Liver (tissue), 9 donors: Measurements from ENCODE around the gene TIRAP. TPM values are rescaled to one million over a fixed set of nuclear protein-coding genes. Genes with fewer than 3 reads are reported as not detected.

Source experiments
- DNase-seq: peaks from one replicate; pipeline ENCODE4 v3.0.0-alpha.2; 2017; ENCODE audit warnings: low spot score
- H3K27ac ChIP-seq, 2 donors: one replicate each; pipeline ENCODE4 v1.7.0; 2013; ENCODE audit warnings: inconsistent platforms in 2 of 2, low read length in 2 of 2, control low read depth in 1 of 2, low read depth in 1 of 2, mild to moderate bottlenecking in 1 of 2
- H3K27me3 ChIP-seq, 4 donors: one replicate each; pipeline versions ENCODE4 v1.6.1 to v1.7.0; 2013; ENCODE audit warnings: low read length in 3 of 4, inconsistent platforms in 1 of 4, mild to moderate bottlenecking in 1 of 4, moderate library complexity in 1 of 4; ENCODE audit not compliant: control insufficient read depth in 4 of 4, insufficient read depth in 4 of 4
- H3K36me3 ChIP-seq, 4 donors: one replicate each; pipeline versions ENCODE4 v1.6.1 to v1.7.0; 2013; ENCODE audit warnings: low read length in 3 of 4, mild to moderate bottlenecking in 3 of 4, low read depth in 1 of 4, moderate library complexity in 1 of 4; ENCODE audit not compliant: control insufficient read depth in 4 of 4, insufficient read depth in 3 of 4
- H3K4me1 ChIP-seq, 4 donors: one replicate each; pipeline versions ENCODE4 v1.6.1 to v1.7.0; 2013; ENCODE audit warnings: low read length in 3 of 4, mild to moderate bottlenecking in 3 of 4, moderate library complexity in 1 of 4; ENCODE audit not compliant: control insufficient read depth in 4 of 4, insufficient read depth in 4 of 4
- H3K4me3 ChIP-seq, 3 donors: one replicate each; pipeline versions ENCODE4 v1.6.1 to v1.7.0; 2013; ENCODE audit warnings: low read length in 3 of 3, control low read depth in 1 of 3, low read depth in 1 of 3, mild to moderate bottlenecking in 1 of 3
- H3K9ac ChIP-seq, 2 donors: one replicate each; pipeline ENCODE4 v1.7.0; 2013; ENCODE audit warnings: low read length in 2 of 2, mild to moderate bottlenecking in 2 of 2, moderate library complexity in 2 of 2, control low read depth in 1 of 2, low read depth in 1 of 2
- H3K9me3 ChIP-seq, 4 donors: one replicate each; pipeline versions ENCODE4 v1.6.1 to v1.7.0; 2013; ENCODE audit warnings: low read length in 3 of 4; ENCODE audit not compliant: control insufficient read depth in 4 of 4
- EGR1 ChIP-seq, 2 donors: IDR thresholded peaks; 2 replicates each; pipeline ENCODE4 v1.6.1; 2016 to 2018; ENCODE audit warnings: antibody characterized with exemption in 2 of 2, low read depth in 2 of 2
- FOXA1 ChIP-seq: IDR thresholded peaks from 2 replicates; pipeline ENCODE4 v1.6.1; 2016; ENCODE audit warnings: antibody characterized with exemption
- FOXA2 ChIP-seq: IDR thresholded peaks from 2 replicates; pipeline ENCODE4 v1.6.1; 2016; ENCODE audit warnings: antibody characterized with exemption
- GABPA ChIP-seq, 2 donors: IDR thresholded peaks in 1 of 2; conservative IDR thresholded peaks in 1 of 2; 2 replicates each; pipeline ENCODE4 v1.6.1; 2016; ENCODE audit warnings: antibody characterized with exemption in 2 of 2, mild to moderate bottlenecking in 1 of 2, moderate library complexity in 1 of 2
- HNF4A ChIP-seq, 2 donors: conservative IDR thresholded peaks; 2 replicates each; pipeline ENCODE4 v1.6.1; 2016; ENCODE audit warnings: antibody characterized with exemption in 2 of 2, mild to moderate bottlenecking in 2 of 2
- HNF4G ChIP-seq: IDR thresholded peaks from 2 replicates; pipeline ENCODE4 v1.6.1; 2016; ENCODE audit warnings: antibody characterized with exemption
- JUND ChIP-seq, 2 donors: IDR thresholded peaks; 2 replicates each; pipeline ENCODE4 v1.6.1; 2016; ENCODE audit warnings: antibody characterized with exemption in 2 of 2
- NR2F2 ChIP-seq: IDR thresholded peaks from 2 replicates; pipeline ENCODE4 v1.6.1; 2016; ENCODE audit warnings: antibody characterized with exemption
- RAD21 ChIP-seq, 2 donors: IDR thresholded peaks; 2 replicates each; pipeline ENCODE4 v1.6.1; 2016; ENCODE audit warnings: antibody characterized with exemption in 2 of 2, mild to moderate bottlenecking in 2 of 2
- RXRA ChIP-seq, 2 donors: IDR thresholded peaks; 2 replicates each; pipeline ENCODE4 v1.6.1; 2017 to 2018; ENCODE audit warnings: antibody characterized with exemption in 2 of 2, mild to moderate bottlenecking in 1 of 2
- SP1 ChIP-seq: IDR thresholded peaks from 2 replicates; pipeline ENCODE4 v1.6.1; 2018; ENCODE audit warnings: antibody characterized with exemption, mild to moderate bottlenecking
- TAF1 ChIP-seq: conservative IDR thresholded peaks from 2 replicates; pipeline ENCODE4 v1.6.1; 2016; ENCODE audit warnings: antibody characterized with exemption, mild to moderate bottlenecking
- YY1 ChIP-seq: IDR thresholded peaks from 2 replicates; pipeline ENCODE4 v1.6.1; 2016; ENCODE audit warnings: antibody characterized with exemption, mild to moderate bottlenecking
- WGBS: extraction: QIAGEN DNeasy Blood & Tissue Kit; methylation state at CpG from one replicate; pipeline ENCODE4 v1.1.7; 2013; 5-methylcytosine and 5-hydroxymethylcytosine counted together
- polyA plus RNA-seq, 2 donors: library from polyadenylated mRNA; stranded (reverse) in 1 of 2; unstranded in 1 of 2; fragments of 200-250 nt in 1 of 2; fragments of >200 nt in 1 of 2; fragmentation: Nextera tagmentation in 1 of 2; extraction: Ambion mirVana in 1 of 2; gene quantifications; one replicate each; pipeline versions ENCODE4 v1.2.1 to v1.2.3, GENCODE V29; 2013 to 2015
- total RNA-seq, 2 donors: library from RNA; depleted of rRNA; stranded (reverse); fragments of >200 nt; gene quantifications; one replicate each; pipeline ENCODE4 v1.2.3, GENCODE V29; 2014
- TF ChIP-seq, protein P1 (sequence below): fragments of 150-350 bp; IDR thresholded peaks from 2 replicates; pipeline ENCODE4 v1.5.1; 2017; ENCODE audit warnings: improper control_type of control experiment, low read depth, low read length; ENCODE audit not compliant: missing input control
- TF ChIP-seq, protein P2 (sequence below): IDR thresholded peaks from 2 replicates; pipeline ENCODE4 v1.6.1; 2016; ENCODE audit warnings: antibody characterized with exemption
- TF ChIP-seq, protein P3 (sequence below): IDR thresholded peaks from 2 replicates; pipeline ENCODE4 v1.6.1; 2016; ENCODE audit warnings: antibody characterized with exemption
- TF ChIP-seq, protein P4 (sequence below): IDR thresholded peaks from 2 replicates; pipeline ENCODE4 v1.6.1; 2016; ENCODE audit warnings: antibody characterized with exemption, mild to moderate bottlenecking
- donor health status: healthy.
- donor health status: healthy.
- donor health status: healthy.
- donor health status: healthy.
- donor health status: healthy.

The TIRAP gene
- total and polyA plus RNA-seq, 4 donors, result 3.9 to 9.5 (median 6.4) TPM

DNA sequence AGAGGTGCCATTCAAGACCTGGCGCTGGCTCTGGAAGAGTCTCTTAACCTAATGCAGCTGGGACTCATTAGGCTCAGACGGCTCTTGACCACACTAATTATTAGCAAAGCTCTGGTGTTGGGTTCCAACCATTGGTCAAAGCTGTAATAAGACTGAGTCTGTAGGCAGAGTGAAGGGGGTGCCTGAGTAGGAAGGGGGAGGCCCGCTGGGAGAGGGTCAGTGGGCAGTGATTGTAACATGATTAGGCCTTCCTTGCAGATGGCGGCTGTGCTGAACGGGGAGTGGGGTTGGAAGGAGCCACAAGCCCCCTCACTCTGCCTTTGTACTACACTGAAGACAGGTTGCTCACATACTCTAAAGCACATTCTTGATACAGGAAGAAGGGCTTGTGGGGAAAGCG lies 19.4 kb upstream of the TIRAP start:
- peaks cover 13 to 62% (median 56%) of the 10 kb centered on the region in 4 donors for H3K36me3 ChIP-seq
- no peak overlapping the region for H3K4me3 ChIP-seq
- no peaks in the 10 kb centered on the region for H3K9me3 ChIP-seq
- H3K4me1 ChIP-seq, result peaks cover 0 to 13% (median 11%) of the 10 kb centered on the region in 4 donors
- WGBS, result 95% methylated on average over 6 of the region's 6 CpGs
- no peak for DNase-seq
- TF ChIP-seq FOXA2 (no peak), NR2F2 (no peak), HNF4G (no peak), EGR1 (IDR thresholded peaks at IDR 0.05; ENCODE audit: low read depth in 2 of 2) (no peak), HNF4A (conservative IDR thresholded peaks at IDR 0.05) (no peak), RXRA (IDR thresholded peaks at IDR 0.05) (no peak), RAD21 (IDR thresholded peaks at IDR 0.05) (no peak), SP1 (no peak), JUND (IDR thresholded peaks at IDR 0.05) (no peak), YY1 (no peak), FOXA1 (no peak), TAF1 (no peak), GABPA (IDR thresholded peaks at IDR 0.05 in 1 of 2, conservative IDR thresholded peaks at IDR 0.05 in 1 of 2) (no peak)
- TF ChIP-seq, protein P1, sequence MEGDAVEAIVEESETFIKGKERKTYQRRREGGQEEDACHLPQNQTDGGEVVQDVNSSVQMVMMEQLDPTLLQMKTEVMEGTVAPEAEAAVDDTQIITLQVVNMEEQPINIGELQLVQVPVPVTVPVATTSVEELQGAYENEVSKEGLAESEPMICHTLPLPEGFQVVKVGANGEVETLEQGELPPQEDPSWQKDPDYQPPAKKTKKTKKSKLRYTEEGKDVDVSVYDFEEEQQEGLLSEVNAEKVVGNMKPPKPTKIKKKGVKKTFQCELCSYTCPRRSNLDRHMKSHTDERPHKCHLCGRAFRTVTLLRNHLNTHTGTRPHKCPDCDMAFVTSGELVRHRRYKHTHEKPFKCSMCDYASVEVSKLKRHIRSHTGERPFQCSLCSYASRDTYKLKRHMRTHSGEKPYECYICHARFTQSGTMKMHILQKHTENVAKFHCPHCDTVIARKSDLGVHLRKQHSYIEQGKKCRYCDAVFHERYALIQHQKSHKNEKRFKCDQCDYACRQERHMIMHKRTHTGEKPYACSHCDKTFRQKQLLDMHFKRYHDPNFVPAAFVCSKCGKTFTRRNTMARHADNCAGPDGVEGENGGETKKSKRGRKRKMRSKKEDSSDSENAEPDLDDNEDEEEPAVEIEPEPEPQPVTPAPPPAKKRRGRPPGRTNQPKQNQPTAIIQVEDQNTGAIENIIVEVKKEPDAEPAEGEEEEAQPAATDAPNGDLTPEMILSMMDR, result no peak
- TF ChIP-seq, protein P2, sequence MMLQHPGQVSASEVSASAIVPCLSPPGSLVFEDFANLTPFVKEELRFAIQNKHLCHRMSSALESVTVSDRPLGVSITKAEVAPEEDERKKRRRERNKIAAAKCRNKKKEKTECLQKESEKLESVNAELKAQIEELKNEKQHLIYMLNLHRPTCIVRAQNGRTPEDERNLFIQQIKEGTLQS, result no peak
- TF ChIP-seq, protein P3, sequence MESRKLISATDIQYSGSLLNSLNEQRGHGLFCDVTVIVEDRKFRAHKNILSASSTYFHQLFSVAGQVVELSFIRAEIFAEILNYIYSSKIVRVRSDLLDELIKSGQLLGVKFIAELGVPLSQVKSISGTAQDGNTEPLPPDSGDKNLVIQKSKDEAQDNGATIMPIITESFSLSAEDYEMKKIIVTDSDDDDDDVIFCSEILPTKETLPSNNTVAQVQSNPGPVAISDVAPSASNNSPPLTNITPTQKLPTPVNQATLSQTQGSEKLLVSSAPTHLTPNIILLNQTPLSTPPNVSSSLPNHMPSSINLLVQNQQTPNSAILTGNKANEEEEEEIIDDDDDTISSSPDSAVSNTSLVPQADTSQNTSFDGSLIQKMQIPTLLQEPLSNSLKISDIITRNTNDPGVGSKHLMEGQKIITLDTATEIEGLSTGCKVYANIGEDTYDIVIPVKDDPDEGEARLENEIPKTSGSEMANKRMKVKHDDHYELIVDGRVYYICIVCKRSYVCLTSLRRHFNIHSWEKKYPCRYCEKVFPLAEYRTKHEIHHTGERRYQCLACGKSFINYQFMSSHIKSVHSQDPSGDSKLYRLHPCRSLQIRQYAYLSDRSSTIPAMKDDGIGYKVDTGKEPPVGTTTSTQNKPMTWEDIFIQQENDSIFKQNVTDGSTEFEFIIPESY, result no peak
- TF ChIP-seq, protein P4, sequence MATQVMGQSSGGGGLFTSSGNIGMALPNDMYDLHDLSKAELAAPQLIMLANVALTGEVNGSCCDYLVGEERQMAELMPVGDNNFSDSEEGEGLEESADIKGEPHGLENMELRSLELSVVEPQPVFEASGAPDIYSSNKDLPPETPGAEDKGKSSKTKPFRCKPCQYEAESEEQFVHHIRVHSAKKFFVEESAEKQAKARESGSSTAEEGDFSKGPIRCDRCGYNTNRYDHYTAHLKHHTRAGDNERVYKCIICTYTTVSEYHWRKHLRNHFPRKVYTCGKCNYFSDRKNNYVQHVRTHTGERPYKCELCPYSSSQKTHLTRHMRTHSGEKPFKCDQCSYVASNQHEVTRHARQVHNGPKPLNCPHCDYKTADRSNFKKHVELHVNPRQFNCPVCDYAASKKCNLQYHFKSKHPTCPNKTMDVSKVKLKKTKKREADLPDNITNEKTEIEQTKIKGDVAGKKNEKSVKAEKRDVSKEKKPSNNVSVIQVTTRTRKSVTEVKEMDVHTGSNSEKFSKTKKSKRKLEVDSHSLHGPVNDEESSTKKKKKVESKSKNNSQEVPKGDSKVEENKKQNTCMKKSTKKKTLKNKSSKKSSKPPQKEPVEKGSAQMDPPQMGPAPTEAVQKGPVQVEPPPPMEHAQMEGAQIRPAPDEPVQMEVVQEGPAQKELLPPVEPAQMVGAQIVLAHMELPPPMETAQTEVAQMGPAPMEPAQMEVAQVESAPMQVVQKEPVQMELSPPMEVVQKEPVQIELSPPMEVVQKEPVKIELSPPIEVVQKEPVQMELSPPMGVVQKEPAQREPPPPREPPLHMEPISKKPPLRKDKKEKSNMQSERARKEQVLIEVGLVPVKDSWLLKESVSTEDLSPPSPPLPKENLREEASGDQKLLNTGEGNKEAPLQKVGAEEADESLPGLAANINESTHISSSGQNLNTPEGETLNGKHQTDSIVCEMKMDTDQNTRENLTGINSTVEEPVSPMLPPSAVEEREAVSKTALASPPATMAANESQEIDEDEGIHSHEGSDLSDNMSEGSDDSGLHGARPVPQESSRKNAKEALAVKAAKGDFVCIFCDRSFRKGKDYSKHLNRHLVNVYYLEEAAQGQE, result no peak
- no peak overlapping the region for H3K9ac ChIP-seq
- no peaks in the 10 kb centered on the region for H3K27me3 ChIP-seq
- H3K27ac ChIP-seq, result no peak overlapping the region

DNA sequence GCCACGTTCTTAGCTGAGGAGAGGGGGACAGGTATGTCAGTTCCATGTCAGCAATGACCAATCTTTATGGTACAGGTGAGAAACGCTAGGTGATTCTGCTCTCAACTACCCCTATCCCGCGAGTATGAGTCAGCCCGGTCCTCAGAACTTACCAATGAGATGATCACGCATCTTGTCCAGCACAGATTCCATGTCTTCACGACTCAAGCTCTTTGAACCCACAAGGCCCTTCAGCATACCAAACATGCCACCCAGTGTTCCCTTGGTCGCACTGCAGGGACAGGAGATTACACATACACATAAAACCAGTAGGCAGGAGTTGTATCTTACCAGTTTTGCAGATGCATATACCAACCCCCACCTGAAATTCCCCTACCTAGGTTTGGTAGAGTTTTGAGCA lies 17.1 kb upstream of the TIRAP start:
- peaks cover 0 to 27% (median 24%) of the 10 kb centered on the region in 4 donors for H3K4me1 ChIP-seq
- H3K27me3 ChIP-seq, result no peaks in the 10 kb centered on the region
- H3K9ac ChIP-seq, result no peak overlapping the region
- no peak overlapping the region for H3K27ac ChIP-seq
- peaks cover 13 to 60% (median 56%) of the 10 kb centered on the region in 4 donors for H3K36me3 ChIP-seq
- no peaks in the 10 kb centered on the region for H3K9me3 ChIP-seq
- TF ChIP-seq GABPA (IDR thresholded peaks at IDR 0.05 in 1 of 2, conservative IDR thresholded peaks at IDR 0.05 in 1 of 2) (no peak), JUND (IDR thresholded peaks at IDR 0.05) (no peak), RXRA (IDR thresholded peaks at IDR 0.05) (no peak), YY1 (no peak), NR2F2 (no peak), RAD21 (IDR thresholded peaks at IDR 0.05) (peak in 1 of 2 donors; percentile 8), EGR1 (IDR thresholded peaks at IDR 0.05; ENCODE audit: low read depth in 2 of 2) (no peak)
- DNase-seq, result no peak
- WGBS, result 89% methylated on average over 8 of the region's 8 CpGs
- H3K4me3 ChIP-seq, result no peak overlapping the region
